Fibroblast of pulmonary artery (primary cell): ENCODE results near the gene ARFGAP3.

ENCODE experiments used
- DNase-seq: peaks from one replicate; pipeline ENCODE4 v3.0.0-alpha.2; 2010; ENCODE audit warnings: low read depth
- H3K4me3 ChIP-seq: replicated peaks from 2 replicates; pipeline ENCODE4 v1.5.1; 2011; ENCODE audit warnings: low read depth, mild to moderate bottlenecking, control low read depth, low read length, moderate library complexity
- TF ChIP-seq, protein P1 (sequence below): IDR thresholded peaks from 2 replicates; pipeline ENCODE4 v1.5.1; 2011; ENCODE audit warnings: mild to moderate bottlenecking, control low read depth, low read length, inconsistent platforms; ENCODE audit errors: missing control alignments

The ARFGAP3 gene

DNA sequence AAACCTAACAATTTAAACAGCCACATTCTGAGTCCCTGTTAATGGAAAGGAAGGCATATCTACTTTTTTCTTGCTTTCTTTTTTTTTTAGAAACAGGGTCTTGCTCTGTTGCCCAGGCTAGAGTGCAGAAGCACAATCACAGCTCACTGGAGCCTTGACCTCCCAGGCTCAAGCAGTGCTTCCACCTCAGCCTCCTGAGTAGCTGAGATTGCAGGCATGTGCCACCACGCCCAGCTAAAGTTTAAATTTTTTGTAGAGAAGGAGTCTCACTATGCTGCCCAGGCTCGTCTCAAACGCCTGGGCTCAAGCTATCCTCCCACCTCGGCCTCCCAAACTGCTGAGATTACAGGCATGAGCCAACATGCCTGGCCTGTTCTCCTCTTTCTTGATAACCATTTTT lies 25.4 kb downstream of the ARFGAP3 start:
- H3K4me3 ChIP-seq, result no peak overlapping the region
- no peak for DNase-seq
- TF ChIP-seq, protein P1, sequence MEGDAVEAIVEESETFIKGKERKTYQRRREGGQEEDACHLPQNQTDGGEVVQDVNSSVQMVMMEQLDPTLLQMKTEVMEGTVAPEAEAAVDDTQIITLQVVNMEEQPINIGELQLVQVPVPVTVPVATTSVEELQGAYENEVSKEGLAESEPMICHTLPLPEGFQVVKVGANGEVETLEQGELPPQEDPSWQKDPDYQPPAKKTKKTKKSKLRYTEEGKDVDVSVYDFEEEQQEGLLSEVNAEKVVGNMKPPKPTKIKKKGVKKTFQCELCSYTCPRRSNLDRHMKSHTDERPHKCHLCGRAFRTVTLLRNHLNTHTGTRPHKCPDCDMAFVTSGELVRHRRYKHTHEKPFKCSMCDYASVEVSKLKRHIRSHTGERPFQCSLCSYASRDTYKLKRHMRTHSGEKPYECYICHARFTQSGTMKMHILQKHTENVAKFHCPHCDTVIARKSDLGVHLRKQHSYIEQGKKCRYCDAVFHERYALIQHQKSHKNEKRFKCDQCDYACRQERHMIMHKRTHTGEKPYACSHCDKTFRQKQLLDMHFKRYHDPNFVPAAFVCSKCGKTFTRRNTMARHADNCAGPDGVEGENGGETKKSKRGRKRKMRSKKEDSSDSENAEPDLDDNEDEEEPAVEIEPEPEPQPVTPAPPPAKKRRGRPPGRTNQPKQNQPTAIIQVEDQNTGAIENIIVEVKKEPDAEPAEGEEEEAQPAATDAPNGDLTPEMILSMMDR, result no peak

DNA sequence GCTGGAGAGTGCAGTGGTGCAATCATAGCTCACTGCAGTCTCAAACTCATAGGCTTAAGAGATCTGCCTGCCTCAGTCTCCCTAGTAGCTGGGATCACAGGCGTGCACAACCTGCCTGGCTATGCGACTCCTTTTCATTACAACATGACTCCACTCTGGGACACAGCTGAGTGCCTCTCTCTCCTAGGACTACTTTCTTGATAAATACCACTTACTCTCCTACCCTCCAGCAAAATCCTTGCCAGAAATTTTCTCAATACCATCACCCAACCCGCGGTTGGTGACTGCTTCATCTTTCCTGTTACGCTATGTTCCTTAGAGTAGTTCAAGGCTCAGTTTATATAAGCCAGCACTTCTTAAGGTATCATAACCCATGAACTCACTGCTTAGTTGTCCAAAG lies 26.9 kb downstream of the ARFGAP3 start:
- H3K4me3 ChIP-seq, result no peak overlapping the region
- DNase-seq, result no peak
- TF ChIP-seq, protein P1, result no peak

DNA sequence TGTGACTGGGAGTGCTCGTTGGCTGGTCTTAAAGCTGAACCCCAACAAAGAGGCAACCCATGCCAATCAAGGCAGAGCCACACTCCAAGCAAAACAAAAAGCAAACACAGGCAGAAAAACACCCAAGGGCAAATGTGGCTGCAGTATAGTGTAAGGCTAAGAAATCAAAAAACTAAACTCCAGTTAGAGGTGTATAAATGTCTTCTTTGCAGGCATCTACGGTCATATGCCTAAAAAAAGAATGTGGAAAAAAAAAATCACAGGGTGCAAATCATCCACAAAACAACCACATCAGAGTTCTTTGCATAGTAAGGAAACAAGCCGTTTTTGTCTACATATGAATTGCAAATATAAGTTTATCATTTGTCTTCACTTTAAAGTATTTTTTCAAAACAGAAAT lies 27.8 kb downstream of the ARFGAP3 start:
- TF ChIP-seq, protein P1, result no peak
- H3K4me3 ChIP-seq, result no peak overlapping the region
- DNase-seq, result no peak

DNA sequence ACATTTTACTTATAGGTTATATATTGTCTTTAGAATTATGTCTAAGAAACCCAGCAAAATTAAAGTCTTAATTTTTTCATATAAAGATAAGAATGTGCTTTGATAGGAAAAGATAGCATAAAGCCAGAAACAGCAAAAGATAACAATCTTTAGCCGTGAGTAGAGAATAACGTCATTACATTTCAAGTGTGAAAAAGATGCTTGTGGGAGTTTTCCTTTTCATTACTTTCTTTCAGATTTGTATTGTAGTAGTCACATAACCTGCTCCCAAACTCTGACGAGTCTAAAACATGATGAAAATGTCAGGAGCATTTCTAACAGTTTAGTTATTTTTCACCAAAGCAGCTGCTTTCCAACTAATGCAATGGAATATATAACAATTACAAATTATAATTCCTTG lies 31.3 kb downstream of the ARFGAP3 start:
- H3K4me3 ChIP-seq, result no peak overlapping the region
- TF ChIP-seq, protein P1, result no peak
- no peak for DNase-seq

DNA sequence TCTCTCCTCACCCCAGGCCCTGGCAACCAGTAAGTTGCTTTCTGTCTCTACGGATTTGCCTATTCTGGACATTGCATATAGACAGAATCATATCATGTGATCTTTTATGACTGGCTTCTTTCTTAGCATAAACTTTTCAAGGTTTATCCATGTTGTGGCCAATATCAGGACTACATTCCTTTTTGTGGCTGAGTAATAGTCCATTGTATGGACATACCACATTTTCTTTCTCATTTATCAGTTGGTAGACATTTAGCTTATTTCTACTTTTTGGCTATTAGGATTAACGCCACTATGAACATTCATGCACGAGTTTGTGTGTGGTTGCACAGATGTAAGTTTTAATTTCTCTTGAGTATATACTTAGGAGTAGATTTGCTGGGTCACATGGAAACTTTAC lies 35.7 kb downstream of the ARFGAP3 start:
- no peak for DNase-seq

DNA sequence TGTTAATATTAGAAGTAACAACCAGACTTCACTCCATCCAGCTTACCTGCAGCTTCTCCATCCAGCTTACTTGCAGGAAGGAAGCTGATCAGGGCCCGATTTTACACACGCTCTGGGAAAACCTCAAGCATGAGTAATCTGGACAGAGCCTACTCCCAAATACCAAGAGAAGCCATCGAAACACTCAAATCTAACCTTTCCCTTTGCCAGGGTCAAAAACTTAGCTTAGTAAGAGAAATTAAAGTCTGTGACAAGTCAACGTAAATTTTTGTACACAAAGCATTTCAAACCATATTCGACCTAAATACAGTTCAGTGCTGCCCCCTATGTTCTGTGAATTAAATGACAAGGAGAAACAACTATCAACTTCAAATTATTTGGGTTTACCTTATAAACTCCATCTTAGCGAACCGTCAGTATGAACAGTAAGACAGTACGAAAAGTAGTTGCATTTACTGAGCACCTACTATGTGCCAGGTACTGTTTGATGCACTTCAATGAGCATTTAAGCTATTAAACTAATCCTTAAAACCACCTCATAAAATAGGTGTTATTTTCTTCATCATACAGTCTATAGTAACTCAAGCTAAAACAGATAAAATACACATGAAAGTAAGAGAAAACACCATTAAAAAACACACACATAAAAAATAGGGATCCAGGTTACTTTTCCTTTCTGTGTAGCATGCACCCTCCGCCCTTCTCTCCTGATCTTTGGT lies 36.9 kb downstream of the ARFGAP3 start:
- TF ChIP-seq, protein P1, result peak; percentile 59
- no peak overlapping the region for H3K4me3 ChIP-seq
- DNase-seq, result peak; percentile 79

More for the DNA sequence above, 35.7 kb downstream of the ARFGAP3 start:
- TF ChIP-seq, protein P1, result no peak
- H3K4me3 ChIP-seq, result no peak overlapping the region

DNA sequence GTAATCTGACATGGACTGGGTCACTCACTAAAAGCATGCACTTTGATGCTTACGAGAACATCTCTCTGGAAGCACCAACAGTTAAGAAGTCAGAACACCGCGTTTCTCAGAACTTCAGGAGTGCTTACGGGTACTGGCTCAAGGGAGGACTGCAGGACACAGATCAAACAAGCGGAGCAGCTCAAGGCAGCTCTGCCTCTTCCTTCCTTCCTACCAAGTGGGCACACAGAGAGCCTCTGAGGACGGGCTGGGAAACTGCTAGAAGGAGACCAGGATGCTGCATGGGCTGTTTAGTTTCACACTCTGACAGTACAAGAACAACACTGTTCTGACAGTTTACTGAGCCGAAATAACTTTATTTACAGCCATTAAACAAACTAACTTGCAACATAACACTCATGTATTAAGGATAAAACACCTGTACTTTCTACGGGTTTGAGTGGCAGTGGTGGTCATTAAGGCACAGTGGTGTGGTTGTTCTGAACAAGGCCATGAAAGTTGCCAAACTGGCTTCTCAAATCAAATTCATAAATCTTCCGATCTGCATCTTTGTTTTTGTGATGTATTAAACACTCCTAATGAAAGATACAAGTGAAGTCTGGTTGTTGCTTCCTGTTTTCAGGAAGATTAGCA lies 37.5 kb downstream of the ARFGAP3 start:
- TF ChIP-seq, protein P1, result no peak
- no peak overlapping the region for H3K4me3 ChIP-seq
- no peak for DNase-seq
